Glomerular endothelial cell (primary cell): ENCODE results near the gene RNF126. TPM values are rescaled to one million over a fixed set of nuclear protein-coding genes. Genes with fewer than 3 reads are reported as not detected.

Experiments used
- DNase-seq: peaks from one replicate; pipeline ENCODE4 v3.0.0-alpha.2; 2011; ENCODE audit warnings: low read depth, low spot score; ENCODE audit errors: extremely low read depth
- total RNA-seq: library from RNA; depleted of rRNA; stranded (reverse); fragments of >200 nt; gene quantifications from 2 replicates; pipeline ENCODE4 v1.2.3, GENCODE V29; 2015

Gene RNF126
- total RNA-seq, 1 donor from 2014 or later, result 86.3 TPM

GRCh38 chr19:664913-665443, 2.0 kb upstream of the RNF126 start:
- DNase-seq, result no peak

GRCh38 chr19:663682-664117, 686 bp upstream of the RNF126 start:
- DNase-seq, result no peak

GRCh38 chr19:662207-662961, 630 bp downstream of the RNF126 start:
- DNase-seq, result no peak

GRCh38 chr19:661427-662196, 1.4 kb downstream of the RNF126 start:
- DNase-seq, result no peak

- DNase-seq, result no peak
Measured at GRCh38 chr19:660793-661426, 2.1 kb downstream of the RNF126 start.

GRCh38 chr19:658916-659839, 3.8 kb downstream of the RNF126 start:
- DNase-seq, result no peak

- DNase-seq, result no peak
Measured at GRCh38 chr19:658059-658839, 4.8 kb downstream of the RNF126 start.

GRCh38 chr19:657611-658010, 5.4 kb downstream of the RNF126 start:
- no peak for DNase-seq

- no peak for DNase-seq
Measured at GRCh38 chr19:656751-657559, 6.1 kb downstream of the RNF126 start.

- DNase-seq, result no peak
Measured at GRCh38 chr19:655691-656090, 7.3 kb downstream of the RNF126 start.

- DNase-seq, result no peak
Measured at GRCh38 chr19:653425-653824, 9.6 kb downstream of the RNF126 start.

- DNase-seq, result no peak
Measured at GRCh38 chr19:652467-653389, 10.3 kb downstream of the RNF126 start.

GRCh38 chr19:651991-652390, 11.0 kb downstream of the RNF126 start:
- DNase-seq, result no peak

- no peak for DNase-seq
Measured at GRCh38 chr19:651114-651818, 11.7 kb downstream of the RNF126 start.

GRCh38 chr19:650121-650520, 12.9 kb downstream of the RNF126 start:
- no peak for DNase-seq

GRCh38 chr19:648904-649801, 13.9 kb downstream of the RNF126 start:
- no peak for DNase-seq
